Right atrium auricular region (tissue), 2 donors: Measurements from ENCODE around the gene DNAAF5. TPM values are rescaled to one million over a fixed set of nuclear protein-coding genes. Genes with fewer than 3 reads are reported as not detected.

Experiments
- DNase-seq: peaks from one replicate; pipeline ENCODE4 v3.0.0-alpha.2; 2019; ENCODE audit warnings: low spot score
- H3K27ac ChIP-seq, 2 donors: fragments of 200-600 bp; sonication (generic); 1 replicate in 1 of 2; 2 replicates in 1 of 2; pipeline ENCODE4 v1.5.1; 2016 to 2019
- H3K27me3 ChIP-seq, 2 donors: fragments of 200-600 bp; sonication (generic); one replicate each; pipeline versions ENCODE4 v1.5.1 to v1.6.0; 2017 to 2019
- H3K36me3 ChIP-seq: fragments of 200-600 bp; sonication (generic); one replicate; pipeline ENCODE4 v1.5.1; 2016
- H3K4me1 ChIP-seq, 2 donors: fragments of 200-600 bp; sonication (generic); one replicate each; pipeline versions ENCODE4 v1.5.1 to v1.6.0; 2017 to 2019
- H3K4me3 ChIP-seq, 2 donors: fragments of 200-600 bp; sonication (generic); 1 replicate in 1 of 2; 2 replicates in 1 of 2; pipeline ENCODE4 v1.5.1; 2017 to 2019; ENCODE audit warnings: mild to moderate bottlenecking in 1 of 2, moderate library complexity in 1 of 2
- H3K9me3 ChIP-seq, 2 donors: fragments of 200-600 bp; sonication (generic); one replicate each; pipeline ENCODE4 v1.5.1; 2019
- CTCF ChIP-seq, 2 donors: fragments of 200-600 bp; sonication (generic); IDR thresholded peaks; one replicate each; pipeline ENCODE4 v1.5.1; 2019; ENCODE audit warnings: antibody characterized with exemption in 2 of 2
- total RNA-seq, 2 donors: library from RNA; depleted of rRNA; stranded (reverse); fragments of >200 nt; gene quantifications; one replicate each; pipeline ENCODE4 v1.1.0, GENCODE V29; 2016

DNAAF5 gene
- total RNA-seq, 2 donors from 2014 or later, result 19.0 to 35.5 TPM

- Histone ChIP-seq H3K4me1 (peaks cover 0 to 85% of the 10 kb centered on the region in 2 donors), H3K36me3 (peaks cover 9% of the 10 kb centered on the region), H3K9me3 (no peaks in the 10 kb centered on the region), H3K27me3 (no peaks in the 10 kb centered on the region), H3K4me3 (no peak overlapping the region), H3K27ac (peak overlapping the region in 1 of 2 donors; percentile 88)
- no peak for TF ChIP-seq CTCF (IDR thresholded peaks at IDR 0.05)
- DNase-seq, result no peak
Measured at GRCh38 chr7:835021-835420, 108.5 kb downstream of the DNAAF5 start.

GRCh38 chr7:835485-836401, 109.2 kb downstream of the DNAAF5 start:
- H3K36me3 ChIP-seq, result peaks cover 13% of the 10 kb centered on the region
- TF ChIP-seq CTCF (IDR thresholded peaks at IDR 0.05), result no peak
- peaks cover 0 to 78% of the 10 kb centered on the region in 2 donors for H3K4me1 ChIP-seq
- H3K9me3 ChIP-seq, result no peaks in the 10 kb centered on the region
- H3K27ac ChIP-seq, result peak overlapping the region; percentile 82 to 88
- no peaks in the 10 kb centered on the region for H3K27me3 ChIP-seq
- H3K4me3 ChIP-seq, result no peak overlapping the region
- DNase-seq, result no peak

Other genes starting within 250 kb of the DNAAF5 start
- 10 to 100 TPM; 31.8 to 34.2 TPM for gene PDGFA, start 206.9 kb upstream of the DNAAF5 start, total RNA-seq
- 10 to 100 TPM; 15.1 to 15.9 TPM for gene PRKAR1B, start 582 bp downstream of the DNAAF5 start, total RNA-seq
- gene SUN1, start 105.8 kb downstream of the DNAAF5 start, total RNA-seq, result 10 to 100 TPM; 84.4 to 97.5 TPM
- gene GET4, start 149.9 kb downstream of the DNAAF5 start, total RNA-seq, result 10 to 100 TPM; 16.1 to 19.7 TPM
- gene ADAP1, start 228.0 kb downstream of the DNAAF5 start, total RNA-seq, result 1 to 10 TPM; 4.2 to 7.7 TPM
- 1 to 10 TPM; 2.8 to 5.5 TPM for gene COX19, start 248.8 kb downstream of the DNAAF5 start, total RNA-seq